AG04449 (cell line): ENCODE data around the gene IFNB1.

Experiments
- CTCF ChIA-PET: fragments of 350-600 bp; formaldehyde crosslinking; extraction: SDS; loops from one replicate; lab custom pipeline; 2021; ENCODE audit warnings: antibody characterized with exemption; lab: Yijun Ruan, JAX
- POLR2A ChIA-PET: fragments of 400-600, 350-600 bp; formaldehyde crosslinking; extraction: SDS; loops from one replicate; lab custom pipeline; 2020; ENCODE audit warnings: antibody characterized with exemption, inconsistent platforms; lab: Yijun Ruan, JAX
- DNase-seq: peaks from one replicate; pipeline ENCODE4 v3.0.0-alpha.2; 2010; ENCODE audit warnings: low read depth, low spot score
- H3K4me3 ChIP-seq: 2 replicates; pipeline ENCODE4 v1.5.1; 2011; ENCODE audit warnings: low read depth, mild to moderate bottlenecking, control low read depth, low read length
- CTCF ChIP-seq: IDR thresholded peaks from one replicate; pipeline ENCODE4 v1.5.1; 2011; ENCODE audit warnings: mild to moderate bottlenecking, moderate library complexity, low read length, control low read depth, inconsistent platforms; ENCODE audit not compliant: insufficient read depth; ENCODE audit errors: missing control alignments

The IFNB1 gene

GRCh38 chr9:21077781-21078180, at the start of gene IFNB1:
Gene IFNB1 (minus strand): TSS chr9:21077942. CDS start chr9:21077869, 73 bp downstream.
- ChIA-PET CTCF (interaction anchor here (1.1 kb wide), 1 partner anchor 16 kb away, joined by 3 read pairs; no protein-coding TSS in a partner anchor), POLR2A (no interaction called here)
- DNase-seq = no peak
- TF ChIP-seq CTCF = no peak
- H3K4me3 ChIP-seq = no peak within 1 kb of the TSS

GRCh38 chr9:21121595-21122251, 44.0 kb upstream of the IFNB1 start:
- TF ChIP-seq CTCF = no peak
- ChIA-PET POLR2A (no interaction called here), CTCF (interaction anchor here (1.3 kb wide), 1 partner anchor 12 kb away, joined by 3 read pairs; no protein-coding TSS in a partner anchor)
- no peak for DNase-seq
- no peak overlapping the region for H3K4me3 ChIP-seq

DNA sequence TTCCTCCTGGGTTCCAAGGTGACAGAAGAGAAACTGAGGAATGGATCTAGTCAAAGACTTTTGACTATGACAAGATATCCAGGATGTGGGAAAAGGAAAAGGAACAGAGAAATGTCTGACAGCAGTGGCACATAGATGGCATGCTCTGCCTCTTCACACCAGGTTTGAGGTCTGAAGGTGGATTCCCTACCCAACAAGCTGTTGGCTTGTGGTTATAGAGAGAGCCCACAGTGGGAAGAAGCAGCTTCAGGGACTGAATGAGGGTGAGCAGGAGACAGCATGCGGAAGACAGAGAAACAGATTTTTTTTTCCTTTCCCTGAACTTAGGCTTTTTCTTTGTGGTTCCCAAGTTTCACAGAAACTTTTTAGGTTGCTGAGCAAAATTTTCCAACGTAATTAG, 43.3 kb upstream of the IFNB1 start:
- ChIA-PET CTCF (no interaction called here), POLR2A (no interaction called here)
- no peak for TF ChIP-seq CTCF
- H3K4me3 ChIP-seq = no peak overlapping the region
- DNase-seq = no peak

GRCh38 chr9:21119093-21119770, 41.5 kb upstream of the IFNB1 start:
- no peak for TF ChIP-seq CTCF
- H3K4me3 ChIP-seq = no peak overlapping the region
- POLR2A ChIA-PET = no interaction called here
- CTCF ChIA-PET = interaction anchor here (1.1 to 1.2 kb wide), 2 partner anchors 9 to 494 kb away, joined by 3 to 6 read pairs; no protein-coding TSS in a partner anchor
- no peak for DNase-seq

DNA sequence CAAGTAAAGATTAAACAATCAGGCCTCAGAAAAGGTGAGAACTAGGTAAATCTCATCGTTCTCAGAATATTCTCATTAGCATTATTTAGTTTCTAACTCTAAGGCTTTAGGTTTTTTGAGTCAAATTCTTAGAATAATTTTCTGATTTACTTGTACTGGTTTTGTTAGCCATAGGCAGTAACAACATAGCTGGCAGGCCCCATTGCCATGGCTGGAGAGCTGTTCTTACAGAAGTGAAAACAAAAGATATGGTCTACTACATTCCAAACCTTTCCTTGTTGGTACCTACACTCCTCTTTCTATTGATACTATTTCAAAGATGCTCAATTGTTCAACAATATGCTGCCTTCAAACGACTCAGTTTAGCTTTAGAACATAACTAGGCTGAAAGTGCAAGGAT, 36.6 kb upstream of the IFNB1 start:
- ChIA-PET CTCF (interaction anchor here (1.4 to 5.2 kb wide), 2 partner anchors 172 to 1188 kb away, joined by 4 to 66 read pairs; no protein-coding TSS in a partner anchor), POLR2A (no interaction called here)
- no peak for TF ChIP-seq CTCF
- no peak overlapping the region for H3K4me3 ChIP-seq
- no peak for DNase-seq
